Upper lobe of right lung (tissue), 1 donor: ENCODE results near the gene KRTAP5-6. TPM values are rescaled to one million over a fixed set of nuclear protein-coding genes. Genes with fewer than 3 reads are reported as not detected.
A peak's percentile ranks its signal among the peaks of the same experiment; 100 is the strongest.

ENCODE experiments used
- ATAC-seq: fragments of 200-7000 bp; cut with Tn5 transposase; one replicate; pipeline ENCODE4 v1.9.1; 2020; ENCODE audit warnings: mild to moderate bottlenecking, moderate library complexity
- DNase-seq: peaks from one replicate; pipeline ENCODE4 v3.0.0-alpha.2; 2020
- H3K27ac ChIP-seq: fragments of 200-600 bp; one replicate; pipeline ENCODE4 v1.8.0; 2022
- H3K27me3 ChIP-seq: fragments of 200-600 bp; one replicate; pipeline ENCODE4 v1.8.0; 2022; ENCODE audit warnings: mild to moderate bottlenecking
- H3K36me3 ChIP-seq: fragments of 200-600 bp; one replicate; pipeline ENCODE4 v1.8.0; 2022
- H3K4me1 ChIP-seq: fragments of 200-600 bp; one replicate; pipeline ENCODE4 v1.8.0; 2022
- H3K4me3 ChIP-seq: fragments of 200-600 bp; one replicate; pipeline ENCODE4 v1.8.0; 2022; ENCODE audit warnings: mild to moderate bottlenecking
- H3K9me3 ChIP-seq: fragments of 200-600 bp; one replicate; pipeline ENCODE4 v1.8.0; 2022
- CTCF ChIP-seq: fragments of 200-600 bp; IDR thresholded peaks from one replicate; pipeline ENCODE4 v1.8.0; 2022; ENCODE audit warnings: antibody characterized with exemption
- intact Hi-C: fragments of 100-400 bp; cut with DNase I; formaldehyde crosslinking; loops from one replicate; pipeline ENCODE4 v1.11.0; 2022
- total RNA-seq: library from RNA; stranded (reverse); fragmentation: NEBNext Ultra II Directional; extraction: Animal tissue kit (Norgen Biotek cat#: 25700); gene quantifications from one replicate; pipeline ENCODE4 v1.2.1, GENCODE V29; 2021
- donor health status: DM: no; HTN: yes; CAD: no; lungs with severe emphysema.

Gene KRTAP5-6
- total RNA-seq, 1 donor from 2014 or later: not detected

DNA sequence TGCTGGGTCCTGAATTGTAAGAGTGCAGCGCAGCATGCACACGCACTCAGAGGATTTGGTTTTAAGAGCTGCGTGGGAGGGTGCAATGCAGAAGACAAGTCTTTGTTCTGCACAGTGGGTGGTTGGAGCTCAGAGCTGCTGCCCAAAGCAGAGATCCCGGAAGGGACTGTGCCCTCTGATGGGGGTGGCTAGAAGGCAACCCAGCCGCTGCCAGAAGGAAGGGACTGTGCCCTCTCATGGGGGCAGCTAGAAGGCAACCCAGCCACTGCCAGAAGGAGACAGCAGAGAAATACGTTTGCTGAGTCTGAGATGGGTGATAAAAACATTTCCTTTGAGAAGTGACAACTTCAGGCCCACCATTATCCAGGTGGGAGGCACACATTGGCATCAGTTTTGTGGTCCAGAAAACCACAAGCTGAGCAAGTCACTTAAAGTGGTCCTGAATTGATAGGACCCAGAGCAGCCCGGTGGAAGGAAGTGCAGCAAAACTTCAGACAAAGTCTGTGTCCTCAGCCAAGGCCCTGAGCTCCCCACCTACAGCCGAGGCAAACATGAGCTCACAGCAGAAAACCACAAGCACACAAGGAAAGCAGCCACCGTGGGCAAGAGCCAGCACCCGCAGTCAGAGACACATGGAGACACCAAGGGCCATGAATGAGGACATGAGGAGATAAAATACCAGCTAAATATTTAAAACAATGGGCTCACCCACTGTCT is 4.3 kb downstream of the KRTAP5-6 start:
- no peak for ATAC-seq
- no peak for TF ChIP-seq CTCF

DNA sequence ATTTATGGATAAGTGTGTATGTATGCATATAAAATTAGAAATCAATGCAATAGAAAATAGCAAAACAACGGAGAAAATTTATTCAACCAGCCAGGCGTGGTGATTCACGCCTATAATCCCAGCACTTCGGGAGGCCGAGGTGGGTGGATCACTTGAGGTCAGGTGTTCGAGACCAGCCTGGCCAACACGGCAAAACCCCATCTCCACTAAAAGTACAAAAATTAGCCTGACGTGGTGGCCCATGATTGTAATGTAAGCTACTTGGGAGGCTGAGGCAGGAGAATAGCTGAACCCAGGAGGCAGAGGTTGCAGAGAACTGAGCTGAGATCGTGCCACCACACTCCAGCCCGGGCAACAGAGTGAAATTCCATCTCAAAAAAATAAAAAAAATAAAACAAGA is 5.5 kb downstream of the KRTAP5-6 start:
- H3K4me3 ChIP-seq: no peak overlapping the region
- H3K36me3 ChIP-seq: no peaks in the 10 kb centered on the region
- no peaks in the 10 kb centered on the region for H3K4me1 ChIP-seq
- no peak for DNase-seq
- no peak overlapping the region for H3K27ac ChIP-seq
- no peaks in the 10 kb centered on the region for H3K9me3 ChIP-seq
- peaks cover 5% of the 10 kb centered on the region for H3K27me3 ChIP-seq
- ATAC-seq: no peak
- no peak for TF ChIP-seq CTCF
- intact Hi-C loops: no loop called here

More for the DNA sequence above, 4.3 kb downstream of the KRTAP5-6 start:
- DNase-seq: no peak
- Histone ChIP-seq H3K27ac (no peak overlapping the region), H3K9me3 (no peaks in the 10 kb centered on the region), H3K4me3 (no peak overlapping the region), H3K27me3 (no peaks in the 10 kb centered on the region), H3K4me1 (no peaks in the 10 kb centered on the region), H3K36me3 (no peaks in the 10 kb centered on the region)
- intact Hi-C loops: no loop called here

DNA sequence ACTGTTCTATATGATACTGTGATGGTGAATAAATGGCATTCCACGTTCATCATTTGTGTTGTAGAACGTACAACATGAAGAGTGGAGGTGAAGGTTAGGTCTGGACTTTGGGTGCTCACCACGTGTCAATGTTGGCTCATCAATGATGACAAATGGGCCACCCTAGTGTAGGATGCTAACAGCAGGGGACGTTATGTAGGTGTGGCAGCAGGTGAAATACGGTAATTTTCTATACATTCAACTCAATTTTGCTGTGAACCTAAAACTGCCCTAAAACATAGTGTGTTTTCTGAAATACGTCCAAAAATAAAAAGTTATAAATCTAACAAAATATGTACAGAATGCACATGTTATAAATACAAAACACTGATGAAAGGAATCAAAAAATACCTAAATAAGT is 6.2 kb downstream of the KRTAP5-6 start:
- Histone ChIP-seq H3K36me3 (no peaks in the 10 kb centered on the region), H3K4me1 (no peaks in the 10 kb centered on the region), H3K4me3 (no peak overlapping the region), H3K27me3 (peaks cover 5% of the 10 kb centered on the region), H3K9me3 (no peaks in the 10 kb centered on the region), H3K27ac (no peak overlapping the region)
- TF ChIP-seq CTCF: no peak
- no peak for ATAC-seq
- intact Hi-C loops: no loop called here
- DNase-seq: no peak

GRCh38 chr11:1705126-1706052 is 8.4 kb downstream of the KRTAP5-6 start:
- TF ChIP-seq CTCF: no peak
- ATAC-seq: no peak
- H3K27me3 ChIP-seq: peaks cover 5% of the 10 kb centered on the region
- intact Hi-C loops: no loop called here
- DNase-seq: no peak
- H3K36me3 ChIP-seq: no peaks in the 10 kb centered on the region
- no peak overlapping the region for H3K27ac ChIP-seq
- no peaks in the 10 kb centered on the region for H3K4me1 ChIP-seq
- H3K4me3 ChIP-seq: no peak overlapping the region
- no peaks in the 10 kb centered on the region for H3K9me3 ChIP-seq

- H3K4me3 ChIP-seq: no peak overlapping the region
- no peak for DNase-seq
- TF ChIP-seq CTCF: peak; percentile 26
- no peaks in the 10 kb centered on the region for H3K9me3 ChIP-seq
- intact Hi-C loops: no loop called here
- H3K27me3 ChIP-seq: peaks cover 11% of the 10 kb centered on the region
- H3K27ac ChIP-seq: no peak overlapping the region
- H3K4me1 ChIP-seq: no peaks in the 10 kb centered on the region
- ATAC-seq: peak; percentile 59
- no peaks in the 10 kb centered on the region for H3K36me3 ChIP-seq
Measured at GRCh38 chr11:1706634-1707400, 9.8 kb downstream of the KRTAP5-6 start.
